NT2/D1 (cell line): ENCODE measurements around the gene SLX4.

ENCODE experiments used
- SUZ12 ChIP-seq: IDR thresholded peaks from 2 replicates; pipeline ENCODE4 v1.6.1; 2011; ENCODE audit not compliant: insufficient read length, insufficient read depth; ENCODE audit errors: extremely low read depth
- ZNF274 ChIP-seq: IDR thresholded peaks from 2 replicates; pipeline ENCODE4 v1.6.1; 2011; ENCODE audit warnings: mild to moderate bottlenecking, low read depth, low read length

- TF ChIP-seq ZNF274: no peak
- no peak for TF ChIP-seq SUZ12
These were observed 18.8 kb downstream of the SLX4 start for GRCh38 chr16:3592559-3592958.
